GM12878 (cell line): ENCODE results near the gene ATP6V1C2.

Source experiments
- BHLHE40 ChIP-seq, 2 experiments: fragments of 450-650 bp in 1 of 2; IDR thresholded peaks; 2 replicates each; pipeline ENCODE4 v1.6.1; 2011 to 2017; ENCODE audit warnings: low read depth in 2 of 2, borderline replicate concordance in 1 of 2, improper control_type of control experiment in 1 of 2, low read length in 1 of 2, mild to moderate bottlenecking in 1 of 2
- CEBPB ChIP-seq, 2 experiments: fragments of 150-350 bp in 1 of 2; IDR thresholded peaks; 2 replicates each; pipeline ENCODE4 v1.6.1; 2012 to 2014; ENCODE audit warnings: low read depth in 2 of 2, low read length in 2 of 2, borderline replicate concordance in 1 of 2, inconsistent platforms in 1 of 2
- CREM ChIP-seq: IDR thresholded peaks from 2 replicates; pipeline ENCODE4 v1.6.1; 2014; ENCODE audit warnings: antibody characterized with exemption, low read depth
- RB1 ChIP-seq: fragments of 450-650 bp; formaldehyde crosslinking; IDR thresholded peaks from 2 replicates; pipeline ENCODE4 v1.6.1; 2017; ENCODE audit warnings: mild to moderate bottlenecking, borderline replicate concordance
- TAF1 ChIP-seq: IDR thresholded peaks from 2 replicates; pipeline ENCODE4 v1.6.1; 2011; ENCODE audit warnings: mild to moderate bottlenecking, low read depth, low read length, borderline replicate concordance
- TF ChIP-seq, protein P1 (sequence below): IDR thresholded peaks from 2 replicates; pipeline ENCODE4 v1.6.1; 2011; ENCODE audit warnings: mild to moderate bottlenecking, low read depth, low read length, moderate library complexity; ENCODE audit not compliant: insufficient replicate concordance
- TF ChIP-seq, protein P2 (sequence below), 3 experiments: IDR thresholded peaks in 2 of 3; conservative IDR thresholded peaks in 1 of 3; 2 replicates each; pipeline ENCODE4 v1.5.1; 2011; ENCODE audit warnings: low read depth in 3 of 3, low read length in 3 of 3, mild to moderate bottlenecking in 3 of 3, control low read depth in 2 of 3, moderate library complexity in 2 of 3, inconsistent platforms in 1 of 3, mixed read lengths in 1 of 3; ENCODE audit not compliant: control insufficient read depth in 2 of 3, insufficient read depth in 1 of 3; ENCODE audit errors: extremely low read depth in 1 of 3

DNA sequence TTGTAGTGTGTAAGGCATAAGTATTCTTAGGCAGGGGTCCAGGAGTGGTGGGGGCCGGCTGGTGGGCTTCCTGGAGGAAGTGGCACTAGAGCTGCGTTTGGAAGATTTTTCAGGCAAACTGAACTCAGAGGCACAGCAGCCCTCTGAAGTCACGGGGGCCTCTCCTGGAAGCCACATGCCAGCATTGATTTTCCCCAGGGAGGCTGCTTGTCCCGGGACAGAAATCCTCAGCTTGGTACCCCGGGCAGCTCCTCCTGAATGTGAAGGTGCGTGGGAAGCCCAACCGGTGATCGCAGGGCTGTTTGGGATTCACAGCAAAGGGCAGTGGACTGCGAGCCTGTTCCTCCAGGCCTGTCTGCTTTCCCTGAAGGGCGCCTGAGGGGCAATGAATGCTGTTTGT, 92.7 kb downstream of the ATP6V1C2 start:
- TF ChIP-seq CREM (no peak), TAF1 (no peak), CEBPB (IDR thresholded peaks at IDR 0.05; ENCODE audit: borderline replicate concordance in 1 of 2, low read depth in 2 of 2, low read length in 2 of 2) (no peak), BHLHE40 (IDR thresholded peaks at IDR 0.05; ENCODE audit: borderline replicate concordance in 1 of 2, low read depth in 2 of 2, low read length in 1 of 2) (no peak), RB1 (no peak)
- TF ChIP-seq, protein P1, sequence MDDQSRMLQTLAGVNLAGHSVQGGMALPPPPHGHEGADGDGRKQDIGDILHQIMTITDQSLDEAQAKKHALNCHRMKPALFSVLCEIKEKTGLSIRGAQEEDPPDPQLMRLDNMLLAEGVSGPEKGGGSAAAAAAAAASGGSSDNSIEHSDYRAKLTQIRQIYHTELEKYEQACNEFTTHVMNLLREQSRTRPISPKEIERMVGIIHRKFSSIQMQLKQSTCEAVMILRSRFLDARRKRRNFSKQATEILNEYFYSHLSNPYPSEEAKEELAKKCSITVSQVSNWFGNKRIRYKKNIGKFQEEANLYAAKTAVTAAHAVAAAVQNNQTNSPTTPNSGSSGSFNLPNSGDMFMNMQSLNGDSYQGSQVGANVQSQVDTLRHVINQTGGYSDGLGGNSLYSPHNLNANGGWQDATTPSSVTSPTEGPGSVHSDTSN = no peak
- TF ChIP-seq, protein P2, sequence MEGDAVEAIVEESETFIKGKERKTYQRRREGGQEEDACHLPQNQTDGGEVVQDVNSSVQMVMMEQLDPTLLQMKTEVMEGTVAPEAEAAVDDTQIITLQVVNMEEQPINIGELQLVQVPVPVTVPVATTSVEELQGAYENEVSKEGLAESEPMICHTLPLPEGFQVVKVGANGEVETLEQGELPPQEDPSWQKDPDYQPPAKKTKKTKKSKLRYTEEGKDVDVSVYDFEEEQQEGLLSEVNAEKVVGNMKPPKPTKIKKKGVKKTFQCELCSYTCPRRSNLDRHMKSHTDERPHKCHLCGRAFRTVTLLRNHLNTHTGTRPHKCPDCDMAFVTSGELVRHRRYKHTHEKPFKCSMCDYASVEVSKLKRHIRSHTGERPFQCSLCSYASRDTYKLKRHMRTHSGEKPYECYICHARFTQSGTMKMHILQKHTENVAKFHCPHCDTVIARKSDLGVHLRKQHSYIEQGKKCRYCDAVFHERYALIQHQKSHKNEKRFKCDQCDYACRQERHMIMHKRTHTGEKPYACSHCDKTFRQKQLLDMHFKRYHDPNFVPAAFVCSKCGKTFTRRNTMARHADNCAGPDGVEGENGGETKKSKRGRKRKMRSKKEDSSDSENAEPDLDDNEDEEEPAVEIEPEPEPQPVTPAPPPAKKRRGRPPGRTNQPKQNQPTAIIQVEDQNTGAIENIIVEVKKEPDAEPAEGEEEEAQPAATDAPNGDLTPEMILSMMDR (IDR thresholded peaks at IDR 0.05 in 2 of 3, conservative IDR thresholded peaks at IDR 0.05 in 1 of 3; ENCODE audit: control insufficient read depth in 2 of 3, extremely low read depth in 1 of 3, insufficient read depth in 1 of 3, low read depth in 3 of 3, low read length in 3 of 3) = no peak
